ENCODE data around the gene UVRAG.

Gene UVRAG

GRCh38 chr11:75784085-75784478, 30.9 kb upstream of the UVRAG start:
- no peak for DNase-seq (ENCODE audit: low read depth)

GRCh38 chr11:75784506-75784905, 30.5 kb upstream of the UVRAG start:
- no peak for DNase-seq (ENCODE audit: low read depth)

GRCh38 chr11:75785187-75785586, 29.8 kb upstream of the UVRAG start:
- DNase-seq (ENCODE audit: low read depth), result no peak

GRCh38 chr11:75786101-75786736, 28.8 kb upstream of the UVRAG start:
- no peak for DNase-seq (ENCODE audit: low read depth)

- DNase-seq (ENCODE audit: low read depth), result no peak
Measured at GRCh38 chr11:75789521-75789920, 25.5 kb upstream of the UVRAG start.

GRCh38 chr11:75790986-75791385, 24.0 kb upstream of the UVRAG start:
- no peak for DNase-seq (ENCODE audit: low read depth)

- DNase-seq (ENCODE audit: low read depth), result no peak
Measured at GRCh38 chr11:75792127-75792731, 22.8 kb upstream of the UVRAG start.

- DNase-seq (ENCODE audit: low read depth), result no peak
Measured at GRCh38 chr11:75792997-75793800, 21.8 kb upstream of the UVRAG start.

- DNase-seq (ENCODE audit: low read depth), result no peak
Measured at GRCh38 chr11:75793966-75794365, 21.0 kb upstream of the UVRAG start.

- DNase-seq (ENCODE audit: low read depth), result no peak
Measured at GRCh38 chr11:75795276-75796090, 19.5 kb upstream of the UVRAG start.

GRCh38 chr11:75796091-75796435, 18.9 kb upstream of the UVRAG start:
- DNase-seq (ENCODE audit: low read depth), result no peak

GRCh38 chr11:75797116-75797515, 17.9 kb upstream of the UVRAG start:
- DNase-seq (ENCODE audit: low read depth), result no peak

GRCh38 chr11:75797792-75798191, 17.2 kb upstream of the UVRAG start:
- no peak for DNase-seq (ENCODE audit: low read depth)

- no peak for DNase-seq (ENCODE audit: low read depth)
Measured at GRCh38 chr11:75800136-75800675, 14.8 kb upstream of the UVRAG start.

- no peak for DNase-seq (ENCODE audit: low read depth)
Measured at GRCh38 chr11:75800728-75801361, 14.2 kb upstream of the UVRAG start.

GRCh38 chr11:75801362-75802020, 13.5 kb upstream of the UVRAG start:
- DNase-seq (ENCODE audit: low read depth), result no peak

- DNase-seq (ENCODE audit: low read depth), result no peak
Measured at GRCh38 chr11:75802021-75802912, 12.7 kb upstream of the UVRAG start.

GRCh38 chr11:75802913-75803820, 11.8 kb upstream of the UVRAG start:
- DNase-seq (ENCODE audit: low read depth), result peak; percentile 49

GRCh38 chr11:75809111-75809510, 5.9 kb upstream of the UVRAG start:
- no peak for DNase-seq (ENCODE audit: low read depth)

Data from stromal cell of bone marrow (primary cell).